GM23248 (cell line): Measurements from ENCODE around the gene GALNT10.

ENCODE experiments used
- EZH2 ChIP-seq: fragments of 200-600 bp; sonication (generic); IDR thresholded peaks from 2 replicates; pipeline ENCODE4 v1.6.1; 2018; ENCODE audit warnings: antibody characterized with exemption, mild to moderate bottlenecking; ENCODE audit not compliant: insufficient read depth, poor library complexity, severe bottlenecking
- EZH2phosphoT487 ChIP-seq: fragments of 200-600 bp; sonication (generic); IDR thresholded peaks from 2 replicates; pipeline ENCODE4 v1.6.1; 2018; ENCODE audit warnings: antibody characterized with exemption, moderate library complexity, mild to moderate bottlenecking, low read depth; ENCODE audit not compliant: insufficient read depth

- TF ChIP-seq EZH2 (no peak), EZH2phosphoT487 (no peak)
These were observed 27.9 kb upstream of the GALNT10 start for GRCh38 chr5:154162539-154163151.
